Brain microvascular endothelial cell (primary cell): ENCODE results near the gene MRPL10.

Experiments used
- DNase-seq: peaks from one replicate; pipeline ENCODE4 v3.0.0-alpha.2; 2020
- H3K27ac ChIP-seq: fragments of 250-450 bp; sonication (Bioruptor Pico); 2 replicates; pipeline ENCODE4 v1.5.1; 2020; ENCODE audit warnings: mild to moderate bottlenecking, moderate library complexity
- H3K27me3 ChIP-seq: fragments of 250-450 bp; sonication (Bioruptor Pico); replicated peaks from 2 replicates; pipeline ENCODE4 v1.5.1; 2020; ENCODE audit warnings: mild to moderate bottlenecking
- H3K36me3 ChIP-seq: fragments of 250-450 bp; sonication (Bioruptor Pico); replicated peaks from 2 replicates; pipeline ENCODE4 v1.5.1; 2020; ENCODE audit warnings: mild to moderate bottlenecking
- H3K4me3 ChIP-seq: 2 replicates; pipeline ENCODE4 v1.5.1; 2011; ENCODE audit warnings: low read depth, mild to moderate bottlenecking, control low read depth, low read length, moderate library complexity
- in situ Hi-C: cut with HindIII; loops from 2 replicates; pipeline ENCODE4 v1.10.0; 2017; ENCODE audit warnings: low sequenced_read_pairs, low pct_ligation_motif_present
- TF ChIP-seq, protein P1 (sequence below): IDR thresholded peaks from 2 replicates; pipeline ENCODE4 v1.5.1; 2011; ENCODE audit warnings: low read depth, mild to moderate bottlenecking, moderate library complexity, low read length, control low read depth, inconsistent platforms; ENCODE audit errors: missing control alignments

MRPL10 gene

DNA sequence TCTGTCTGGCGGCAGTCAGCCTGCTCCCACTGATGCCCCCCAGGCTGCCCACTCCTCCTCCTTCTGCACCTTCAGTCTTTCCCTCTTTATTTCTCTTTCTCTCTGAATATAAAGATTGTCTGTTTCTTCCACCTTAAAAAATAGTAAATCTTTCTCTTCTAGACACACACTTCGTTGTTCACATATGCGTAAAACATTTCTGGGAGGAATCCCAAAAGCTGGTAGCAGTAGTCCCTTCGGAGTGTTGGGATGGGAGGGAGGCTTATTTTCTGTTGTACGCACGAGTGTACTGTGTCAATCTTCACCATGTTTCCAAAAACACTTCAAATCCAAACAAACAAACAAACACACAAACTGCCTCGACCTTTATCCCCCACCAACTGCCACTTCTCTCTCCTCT lies 19.6 kb downstream of the MRPL10 start:
- H3K36me3 ChIP-seq, result peaks cover 36% of the 10 kb centered on the region

GRCh38 chr17:47810901-47811635 lies 20.3 kb downstream of the MRPL10 start:
- peaks cover 33% of the 10 kb centered on the region for H3K36me3 ChIP-seq
- H3K27me3 ChIP-seq, result no peaks in the 10 kb centered on the region
- in situ Hi-C loops, result no loop called here
- DNase-seq, result no peak
- TF ChIP-seq, protein P1, sequence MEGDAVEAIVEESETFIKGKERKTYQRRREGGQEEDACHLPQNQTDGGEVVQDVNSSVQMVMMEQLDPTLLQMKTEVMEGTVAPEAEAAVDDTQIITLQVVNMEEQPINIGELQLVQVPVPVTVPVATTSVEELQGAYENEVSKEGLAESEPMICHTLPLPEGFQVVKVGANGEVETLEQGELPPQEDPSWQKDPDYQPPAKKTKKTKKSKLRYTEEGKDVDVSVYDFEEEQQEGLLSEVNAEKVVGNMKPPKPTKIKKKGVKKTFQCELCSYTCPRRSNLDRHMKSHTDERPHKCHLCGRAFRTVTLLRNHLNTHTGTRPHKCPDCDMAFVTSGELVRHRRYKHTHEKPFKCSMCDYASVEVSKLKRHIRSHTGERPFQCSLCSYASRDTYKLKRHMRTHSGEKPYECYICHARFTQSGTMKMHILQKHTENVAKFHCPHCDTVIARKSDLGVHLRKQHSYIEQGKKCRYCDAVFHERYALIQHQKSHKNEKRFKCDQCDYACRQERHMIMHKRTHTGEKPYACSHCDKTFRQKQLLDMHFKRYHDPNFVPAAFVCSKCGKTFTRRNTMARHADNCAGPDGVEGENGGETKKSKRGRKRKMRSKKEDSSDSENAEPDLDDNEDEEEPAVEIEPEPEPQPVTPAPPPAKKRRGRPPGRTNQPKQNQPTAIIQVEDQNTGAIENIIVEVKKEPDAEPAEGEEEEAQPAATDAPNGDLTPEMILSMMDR, result no peak
- peak overlapping the region; percentile 3 for H3K27ac ChIP-seq
- no peak overlapping the region for H3K4me3 ChIP-seq

More for the DNA sequence above, 19.6 kb downstream of the MRPL10 start:
- H3K27ac ChIP-seq, result no peak overlapping the region
- no peaks in the 10 kb centered on the region for H3K27me3 ChIP-seq
- TF ChIP-seq, protein P1, result no peak
- no peak for DNase-seq
- H3K4me3 ChIP-seq, result no peak overlapping the region
- in situ Hi-C loops, result no loop called here

GRCh38 chr17:47810200-47810821 lies 21.0 kb downstream of the MRPL10 start:
- in situ Hi-C loops, result no loop called here
- peak; percentile 94 for DNase-seq
- peaks cover 28% of the 10 kb centered on the region for H3K36me3 ChIP-seq
- H3K4me3 ChIP-seq, result no peak overlapping the region
- H3K27me3 ChIP-seq, result no peaks in the 10 kb centered on the region
- TF ChIP-seq, protein P1, result no peak
- peak overlapping the region; percentile 3 for H3K27ac ChIP-seq

DNA sequence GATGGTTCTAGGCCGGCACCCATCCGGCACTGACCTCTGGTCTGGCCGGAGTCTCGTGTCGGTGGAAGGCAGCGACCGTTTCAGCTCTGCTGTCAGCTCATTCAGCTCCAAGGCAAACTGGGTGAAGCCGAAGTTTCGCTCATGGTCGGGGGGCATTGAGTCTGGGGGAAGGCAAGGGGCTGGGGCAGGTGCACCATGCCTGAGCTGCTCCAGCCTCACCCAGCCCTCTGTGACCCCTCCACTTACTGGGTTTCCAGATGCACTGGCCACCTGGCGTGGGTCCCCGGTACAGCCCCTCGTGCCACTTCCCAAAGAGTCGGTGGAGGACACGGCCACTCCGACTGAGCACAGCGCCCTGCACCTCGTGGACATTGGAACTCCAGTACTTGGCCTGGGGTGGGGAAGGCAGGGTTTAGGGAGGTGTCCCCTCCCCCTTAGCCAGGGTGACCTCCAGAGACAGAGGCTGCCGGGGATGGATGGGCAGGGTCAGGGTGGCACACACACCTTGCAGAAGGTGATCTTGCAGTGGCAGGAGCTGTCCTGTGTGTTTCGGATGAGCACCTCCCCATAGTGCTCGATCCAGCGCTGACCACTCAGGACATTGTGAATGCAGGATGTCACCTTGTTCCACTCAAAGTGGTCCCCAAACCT lies 22.4 kb downstream of the MRPL10 start:
- peaks cover 23% of the 10 kb centered on the region for H3K36me3 ChIP-seq
- H3K27me3 ChIP-seq, result peaks cover 3% of the 10 kb centered on the region

GRCh38 chr17:47808036-47808829 lies 23.1 kb downstream of the MRPL10 start:
- Histone ChIP-seq H3K27ac (no peak overlapping the region), H3K36me3 (peaks cover 23% of the 10 kb centered on the region), H3K4me3 (no peak overlapping the region), H3K27me3 (peaks cover 9% of the 10 kb centered on the region)
- TF ChIP-seq, protein P1, result no peak
- in situ Hi-C loops, result no loop called here
- DNase-seq, result no peak

More for the DNA sequence above, 22.4 kb downstream of the MRPL10 start:
- in situ Hi-C loops, result no loop called here
- TF ChIP-seq, protein P1, result no peak
- Histone ChIP-seq H3K27ac (no peak overlapping the region), H3K4me3 (no peak overlapping the region)
- DNase-seq, result no peak
